Embryonic facial prominence (tissue), 1 donor: ENCODE results near the gene CDR2.
"Not testable (repeated sequence)": the region's sequence is repeated elsewhere in the genome, so short reads cannot be mapped to it uniquely, and the experiment has no call there.

Experiments
- DNase-seq: peaks from one replicate; pipeline ENCODE4 v3.0.0-alpha.2; 2016; ENCODE audit errors: extremely low spot score

The CDR2 gene

DNA sequence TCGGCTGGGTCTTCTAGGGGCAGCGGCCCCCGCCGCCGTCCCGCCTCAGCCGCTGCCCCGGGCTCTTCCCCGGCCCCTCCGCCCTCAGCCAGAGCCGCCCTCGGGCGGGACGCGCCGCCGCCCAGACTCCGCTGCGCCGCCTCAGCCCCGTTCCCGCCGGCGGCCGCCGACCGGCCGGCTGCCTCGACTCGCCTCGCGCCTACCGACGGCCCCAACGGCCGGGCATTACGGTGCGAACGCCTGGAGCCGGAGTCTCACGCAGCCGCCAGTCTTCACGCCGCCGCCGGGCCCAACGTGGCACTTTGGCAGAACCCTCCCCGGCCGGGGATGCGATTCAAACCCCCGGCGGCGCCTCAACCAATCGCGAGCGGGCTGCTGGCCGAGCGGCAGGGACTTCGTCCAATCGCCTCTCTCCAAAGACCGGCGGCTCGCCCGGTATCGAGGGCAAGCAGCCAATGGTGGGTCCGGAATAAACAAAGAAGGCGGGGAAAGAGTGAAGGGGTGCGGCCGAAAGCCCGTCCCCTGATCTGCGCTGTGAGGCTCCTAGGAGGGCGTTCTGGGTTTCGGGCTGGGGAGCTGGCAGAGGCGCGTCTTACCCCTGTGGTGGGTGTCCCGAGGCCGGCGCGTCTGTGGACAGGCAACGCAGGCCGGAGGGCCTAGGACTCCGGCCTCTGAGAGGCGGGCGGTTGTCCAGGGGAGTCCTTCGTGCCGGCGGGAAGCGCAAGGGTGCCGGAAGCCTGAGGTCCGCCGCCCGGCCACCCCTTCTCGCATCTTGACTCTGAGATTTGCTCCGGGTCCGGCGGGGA lies at the start of gene CDR2:
Gene CDR2 (minus strand): TSS at position 309 of the 806 bp plus-strand sequence. CDS start 310 bp downstream, outside the sequence.
- DNase-seq = peak; percentile 90

DNA sequence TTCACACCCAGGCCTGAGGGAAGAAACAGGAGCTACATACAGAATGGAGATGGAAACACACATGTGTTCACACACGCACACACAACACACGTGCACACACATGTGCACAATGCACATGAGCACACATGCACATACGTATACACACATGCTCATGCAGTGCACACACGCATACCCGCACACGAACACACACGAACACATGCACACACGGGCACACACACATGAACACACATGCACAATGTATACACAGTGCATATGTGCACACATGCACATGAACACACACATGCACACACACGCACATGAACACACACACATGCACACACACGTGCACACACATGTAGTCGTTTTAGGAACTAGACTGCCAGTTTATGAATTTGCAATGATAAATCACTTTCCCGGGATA lies 49.3 kb upstream of the CDR2 start:
- DNase-seq = no peak

DNA sequence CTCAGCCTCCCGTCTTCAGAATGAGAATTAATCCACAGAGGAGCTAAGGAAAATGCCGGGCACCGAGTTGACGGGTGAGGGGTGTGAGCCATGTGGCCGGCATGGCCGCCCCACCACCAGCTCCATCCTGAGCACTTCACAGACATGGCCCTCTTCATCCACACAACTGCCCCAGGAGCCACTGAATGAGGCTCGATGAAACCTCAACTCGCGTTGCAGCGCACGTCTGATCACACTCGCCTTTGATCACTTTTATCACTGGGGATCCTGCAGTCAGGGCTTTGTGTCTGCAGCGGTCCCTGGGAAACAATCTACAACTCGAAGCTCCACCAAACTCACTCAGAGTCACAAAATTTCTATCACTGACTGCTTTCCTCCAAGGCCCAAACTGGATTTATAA lies 46.7 kb upstream of the CDR2 start:
- DNase-seq = no peak

DNA sequence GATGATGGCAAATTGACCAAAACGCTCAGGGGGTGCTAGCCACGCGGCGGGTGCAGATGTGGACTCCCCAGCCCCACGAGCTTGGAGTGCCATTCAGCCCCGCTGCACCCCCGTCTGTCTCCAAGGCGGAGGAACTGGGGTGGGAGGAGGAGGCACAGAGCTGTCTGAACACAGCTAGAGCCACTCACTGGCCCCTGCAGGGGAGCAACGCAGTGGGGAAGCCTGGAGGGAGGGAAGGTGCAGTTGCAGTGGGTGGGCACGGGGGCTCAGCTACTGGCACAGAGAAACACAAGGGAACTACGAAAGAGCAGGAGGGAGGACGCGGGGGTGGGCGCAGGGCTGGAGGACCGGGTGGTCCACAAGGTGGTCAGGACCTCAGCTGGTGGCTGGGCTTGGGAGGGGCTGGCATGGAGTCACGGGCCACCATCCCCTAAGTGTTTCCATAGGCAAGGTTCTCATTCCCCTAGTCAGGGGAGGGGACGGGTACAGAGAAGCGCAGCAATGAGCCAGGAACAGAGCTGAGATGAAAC lies 46.3 kb upstream of the CDR2 start:
- no peak for DNase-seq

DNA sequence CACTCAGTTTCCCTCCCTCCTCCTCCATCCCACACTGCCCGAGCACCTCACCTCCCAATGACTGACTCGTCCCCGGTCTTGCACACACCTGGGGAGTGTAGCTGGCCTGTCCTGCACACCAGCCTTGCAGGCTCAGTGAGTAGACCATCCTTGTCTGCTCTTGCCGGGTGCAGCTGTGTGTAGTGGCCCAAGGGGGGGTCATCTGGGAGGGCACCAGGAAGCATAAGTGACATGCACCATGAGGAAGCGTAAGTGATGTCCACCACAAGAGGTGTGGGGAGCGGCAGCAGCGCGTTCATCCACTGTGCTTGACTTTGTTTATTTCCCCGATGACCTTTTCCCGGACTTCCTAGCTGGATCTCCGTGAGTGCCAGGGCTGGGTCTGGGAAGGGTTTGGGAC lies 45.5 kb upstream of the CDR2 start:
- DNase-seq = no peak

DNA sequence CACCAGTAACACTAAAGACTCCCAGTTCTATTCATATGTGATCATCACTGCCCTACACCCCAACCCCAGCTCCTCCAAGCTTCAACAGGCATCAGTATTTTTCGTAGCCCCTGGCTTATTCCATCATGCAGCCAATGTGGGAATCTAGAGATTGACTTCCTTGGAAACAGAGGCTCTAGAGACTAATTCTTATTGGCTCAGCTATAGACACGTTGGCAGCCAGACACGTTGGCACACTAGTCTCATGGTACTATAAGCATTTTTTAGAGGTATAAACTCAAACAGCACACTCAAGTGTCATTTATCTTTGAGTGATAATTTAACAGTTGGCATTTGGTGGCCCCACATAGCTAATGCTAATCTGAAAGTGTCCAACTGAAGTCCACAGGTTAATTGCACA lies 44.4 kb upstream of the CDR2 start:
- no peak for DNase-seq

DNA sequence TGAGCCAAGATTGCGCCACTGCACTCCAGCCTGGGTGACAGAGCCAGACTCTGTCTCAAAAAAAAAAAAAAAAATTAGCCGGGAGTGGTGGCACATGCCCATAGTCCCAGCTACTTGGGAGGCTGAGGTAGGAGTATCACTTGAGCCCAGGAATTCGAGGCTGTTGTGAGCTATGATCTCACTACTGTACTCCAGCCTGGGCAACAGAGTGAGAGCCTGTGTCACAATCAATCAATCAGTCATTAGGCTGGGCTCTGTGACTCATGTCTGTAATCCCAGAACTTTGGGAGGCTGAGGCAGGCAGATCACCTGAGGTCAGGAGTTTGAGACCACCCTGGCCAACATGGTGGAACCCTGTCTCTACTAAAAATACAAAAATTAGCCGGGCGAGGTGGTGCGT lies 43.4 kb upstream of the CDR2 start:
- DNase-seq = not testable (repeated sequence)

DNA sequence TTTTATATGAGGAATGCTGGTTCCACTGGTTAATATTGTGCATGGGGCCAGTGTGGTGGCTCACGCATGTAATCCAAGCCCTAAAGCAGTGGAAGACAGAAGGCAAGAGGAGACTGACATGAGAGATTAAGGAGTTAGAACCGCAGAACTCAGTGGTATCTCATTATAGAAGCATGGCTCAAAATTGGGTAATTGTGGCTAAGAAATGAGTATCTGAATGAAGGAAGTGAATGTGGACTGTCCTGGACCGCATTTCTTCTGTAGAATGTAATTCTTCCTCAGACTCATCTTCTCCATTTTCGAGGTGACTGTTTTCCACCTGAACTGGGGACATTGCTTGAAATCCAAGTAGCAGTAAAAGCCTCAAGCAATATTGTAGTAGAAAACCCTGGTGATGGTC lies 42.6 kb upstream of the CDR2 start:
- no peak for DNase-seq

DNA sequence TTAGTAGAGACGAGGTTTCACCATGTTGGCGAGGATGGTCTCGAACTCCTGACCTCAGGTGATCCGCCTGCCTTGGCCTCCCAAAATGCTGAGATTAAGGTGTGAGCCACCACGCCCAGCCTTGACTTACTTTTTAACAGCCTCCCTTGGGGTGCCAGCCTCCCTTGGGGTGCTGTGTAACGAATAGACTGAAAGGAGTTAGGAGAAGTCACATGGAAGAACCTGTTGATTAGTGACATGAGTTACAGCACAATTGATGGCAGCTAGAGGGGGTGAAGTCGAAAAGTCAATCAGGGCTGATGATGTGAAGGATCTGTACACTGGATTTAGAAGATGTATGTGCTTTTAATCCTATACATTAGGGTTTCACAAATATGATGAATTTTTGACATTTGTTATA lies 39.4 kb upstream of the CDR2 start:
- no peak for DNase-seq

DNA sequence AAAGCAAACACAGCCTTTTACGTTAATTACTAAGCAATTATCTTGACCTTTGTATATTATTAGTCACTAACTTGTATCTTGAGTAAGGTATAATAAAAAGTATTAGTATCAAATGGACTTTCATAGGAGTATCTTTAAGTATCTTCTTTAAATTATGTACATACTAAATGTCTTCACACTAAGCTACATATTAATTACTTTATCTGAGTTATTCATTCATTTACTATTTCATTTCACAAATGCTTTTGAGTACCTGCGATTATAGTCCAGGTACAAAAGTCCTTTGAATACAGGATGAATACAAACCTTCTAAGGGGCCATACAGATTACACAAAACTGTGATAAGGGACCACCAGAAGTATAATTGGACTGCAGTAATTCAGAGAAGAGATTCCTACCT lies 33.1 kb upstream of the CDR2 start:
- no peak for DNase-seq

DNA sequence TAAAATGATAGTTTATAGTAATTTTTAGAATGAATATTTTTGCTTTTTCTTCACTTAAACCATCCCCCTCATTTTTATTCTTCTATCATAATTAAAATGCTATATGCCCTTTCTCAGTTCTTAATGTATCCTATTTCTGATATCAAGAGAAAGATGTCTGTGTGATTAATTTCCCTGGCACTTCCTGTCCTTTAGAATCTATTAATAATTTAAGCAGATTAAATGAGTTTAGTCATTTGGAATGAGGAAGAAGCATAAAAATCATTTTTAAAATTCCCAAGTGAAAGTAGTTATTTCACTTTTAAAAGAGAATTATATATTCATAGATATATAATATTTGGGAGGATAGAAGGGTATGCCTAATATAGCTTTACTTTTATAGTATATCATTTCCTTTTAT lies 27.8 kb upstream of the CDR2 start:
- DNase-seq = no peak

DNA sequence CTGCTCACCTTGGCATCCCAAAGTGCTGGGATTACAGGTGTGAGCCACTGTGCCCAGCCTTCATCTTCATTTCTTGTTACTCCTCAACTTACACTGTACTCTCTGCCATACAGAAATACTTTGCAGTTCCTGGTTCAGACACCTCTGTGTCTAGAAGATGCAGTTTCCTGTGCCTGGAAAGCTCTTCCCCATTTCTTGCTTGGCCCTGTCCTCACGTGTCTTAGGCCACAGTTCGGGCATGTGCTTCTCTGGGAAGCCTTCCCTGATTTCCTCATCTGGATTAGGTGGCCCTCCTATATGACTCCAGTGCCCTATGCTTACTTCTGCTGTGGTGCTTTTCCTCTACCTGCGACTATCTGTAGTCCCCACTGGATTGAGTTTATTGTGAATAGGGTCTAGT lies 26.5 kb upstream of the CDR2 start:
- DNase-seq = no peak

DNA sequence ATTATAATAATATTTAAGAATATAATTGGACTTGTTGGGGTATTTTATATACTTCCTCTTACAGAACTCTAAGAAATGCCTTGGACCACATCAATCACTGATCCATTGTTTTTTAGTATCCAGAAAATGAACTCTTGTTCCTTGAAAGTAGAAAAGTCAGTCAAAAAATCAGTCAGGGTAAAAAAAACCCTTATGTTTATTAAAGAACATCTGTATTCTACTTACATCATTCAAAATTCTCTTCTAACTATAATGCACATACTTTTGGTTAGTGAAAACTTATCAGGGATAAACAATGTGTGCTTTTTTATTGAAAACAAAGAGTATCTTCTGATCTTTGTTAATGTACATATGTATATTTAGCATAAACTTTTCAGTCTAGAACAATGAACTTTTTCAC lies 23.5 kb upstream of the CDR2 start:
- no peak for DNase-seq

DNA sequence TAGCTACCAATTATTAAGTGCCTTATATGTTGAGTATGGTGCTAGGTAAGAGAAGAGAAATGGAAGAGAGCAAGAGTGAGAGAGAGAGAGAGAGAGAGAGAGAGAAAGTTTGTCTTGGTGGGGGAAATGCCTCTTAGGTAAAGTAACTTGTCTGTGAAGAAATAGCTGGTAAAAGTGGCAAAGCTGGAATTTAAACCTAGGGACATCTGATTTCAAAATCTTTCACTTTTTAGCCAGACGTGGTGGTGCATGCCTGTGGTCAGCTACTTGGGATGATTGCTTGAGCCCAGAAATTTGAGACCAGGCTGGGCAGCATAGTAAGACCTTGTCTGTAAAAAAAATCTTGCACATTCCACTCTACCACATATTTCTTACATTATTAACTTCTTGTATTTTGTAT lies 23.0 kb upstream of the CDR2 start:
- no peak for DNase-seq

DNA sequence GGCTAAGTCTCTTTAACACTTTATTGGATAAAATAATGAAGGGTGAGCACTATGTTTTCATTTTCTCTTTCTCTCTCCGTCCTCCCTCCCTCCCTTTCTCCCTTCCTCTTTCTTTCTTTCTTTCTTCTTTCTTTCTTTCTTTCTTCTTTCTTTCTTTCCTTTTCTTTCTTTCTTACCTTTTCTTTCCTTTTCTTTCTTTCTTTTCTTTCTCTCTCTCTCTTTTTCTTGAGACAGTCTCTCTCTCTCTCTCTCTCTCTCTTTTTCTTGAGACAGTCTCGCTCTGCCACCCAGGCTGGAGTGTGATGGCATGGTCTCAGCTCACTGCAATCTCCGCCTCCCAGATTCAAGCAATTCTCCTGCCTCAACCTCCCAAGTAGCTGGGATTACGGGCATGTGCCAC lies 21.5 kb upstream of the CDR2 start:
- no peak for DNase-seq

DNA sequence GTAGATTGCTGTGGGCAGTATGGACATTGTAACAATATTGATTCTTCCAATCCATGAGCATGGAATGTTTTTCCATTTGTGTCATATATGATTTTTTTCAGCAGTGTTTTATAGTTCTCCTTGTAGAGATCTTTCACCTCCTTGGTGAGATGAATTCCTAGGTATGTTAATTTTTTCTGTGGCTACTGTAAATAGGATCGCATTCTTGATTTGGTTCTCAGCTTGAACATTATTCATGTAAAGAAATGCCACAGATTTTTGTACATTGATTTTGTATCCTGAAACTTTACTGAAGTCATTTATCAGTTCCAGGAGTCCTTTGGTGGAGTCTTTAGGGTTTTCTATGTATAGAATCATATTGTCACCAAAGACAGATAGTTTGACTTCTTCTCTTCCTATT lies 19.7 kb upstream of the CDR2 start:
- no peak for DNase-seq

DNA sequence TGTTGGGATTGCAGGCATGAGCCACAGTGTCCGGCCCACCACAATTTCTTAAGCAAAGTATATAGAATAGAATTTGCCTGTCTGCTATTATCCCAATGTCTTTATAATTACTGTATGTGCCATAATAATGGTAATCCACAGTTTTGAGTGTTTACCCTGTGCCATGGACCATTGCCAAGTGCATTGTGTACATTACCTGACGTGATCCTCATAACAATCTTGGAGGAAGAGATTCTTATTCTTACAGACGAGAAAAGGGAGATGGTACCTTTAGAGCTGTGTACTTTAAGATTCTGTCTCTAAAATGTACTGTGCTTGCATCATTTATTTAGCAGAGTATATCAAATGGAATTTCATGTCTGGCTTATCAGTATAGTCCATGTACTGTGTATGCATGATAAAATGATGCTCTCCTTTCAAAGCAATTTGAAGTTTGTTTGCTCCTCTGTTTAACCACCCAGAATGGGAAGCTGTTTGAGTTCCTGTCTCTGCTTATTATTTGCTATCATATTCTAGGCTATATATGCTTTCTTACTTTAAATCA lies 13.8 kb upstream of the CDR2 start:
- DNase-seq = no peak

DNA sequence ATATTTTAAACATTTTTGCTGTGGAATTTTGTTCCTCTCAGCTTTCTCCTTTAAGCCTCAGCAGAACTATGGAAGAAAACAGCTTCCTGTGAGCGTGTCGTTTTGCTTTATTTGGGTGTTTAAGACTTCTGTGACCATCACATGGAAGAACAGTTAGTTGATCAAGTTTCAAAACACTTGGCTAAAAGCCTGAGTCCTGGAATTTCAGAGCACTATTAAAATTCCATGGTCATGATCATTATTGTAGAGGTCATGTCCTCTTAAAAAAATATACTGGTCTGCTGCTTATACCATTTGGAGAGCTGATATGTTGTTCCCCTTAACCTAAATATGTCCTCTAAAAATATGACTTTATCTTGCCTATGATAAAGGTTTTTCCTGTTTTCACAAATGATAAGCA lies 12.6 kb upstream of the CDR2 start:
- DNase-seq = no peak

DNA sequence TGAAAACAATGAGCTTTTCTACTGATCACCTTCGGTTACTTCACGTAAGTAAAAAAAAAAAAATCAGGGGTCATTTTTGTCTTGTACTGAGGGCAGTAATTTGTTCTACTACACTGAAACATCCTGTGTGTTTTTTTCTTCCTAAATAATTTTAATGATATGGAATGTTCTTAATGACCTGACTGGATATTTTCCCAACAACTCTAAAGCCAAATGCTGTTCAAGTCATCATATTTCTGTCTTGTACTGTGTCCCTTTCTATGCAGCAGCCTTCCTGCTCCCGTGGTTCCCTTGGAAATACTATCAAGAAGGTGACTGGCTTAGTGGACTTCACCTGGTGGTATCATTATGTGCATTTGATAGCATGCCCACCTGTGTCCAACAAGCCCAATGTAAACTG lies 10.8 kb upstream of the CDR2 start:
- DNase-seq = no peak

DNA sequence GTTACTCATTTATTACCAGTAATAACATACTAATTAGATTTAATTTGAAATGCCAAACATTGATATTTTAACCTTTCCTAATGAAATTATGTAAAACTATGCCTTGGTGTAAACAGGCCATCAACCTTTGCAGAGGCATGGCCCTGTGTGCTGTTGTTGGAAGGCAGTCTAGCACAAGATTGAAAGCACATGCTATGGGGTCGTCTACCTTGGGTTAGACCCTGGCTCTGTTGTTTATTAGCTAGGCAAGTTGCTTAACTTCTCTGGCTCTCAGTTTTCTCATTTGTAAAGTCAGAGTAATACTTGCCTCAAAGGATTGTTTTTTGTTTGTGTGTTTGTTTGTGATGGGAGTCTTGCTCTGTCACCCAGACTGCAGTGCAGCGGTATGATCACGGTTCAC lies 9.4 kb upstream of the CDR2 start:
- DNase-seq = no peak

DNA sequence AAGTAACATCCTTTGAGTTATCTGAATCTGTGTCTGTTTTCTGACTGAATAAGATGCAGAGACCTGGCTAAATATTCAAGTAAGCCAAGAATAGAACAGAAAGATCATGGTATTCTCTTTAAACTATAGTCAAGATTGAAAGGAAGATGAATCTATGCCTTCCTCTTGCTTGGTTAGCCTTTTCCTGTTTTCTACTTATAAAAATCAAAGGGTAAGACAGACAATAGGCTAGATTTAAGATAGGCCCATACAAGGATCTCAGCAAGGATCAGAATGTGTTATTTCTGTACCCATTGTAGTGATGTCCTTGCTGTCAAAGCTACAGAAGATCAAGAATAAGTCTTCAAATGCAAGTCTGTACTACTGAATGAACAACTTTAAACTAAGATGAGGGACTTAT lies 7.0 kb upstream of the CDR2 start:
- no peak for DNase-seq

DNA sequence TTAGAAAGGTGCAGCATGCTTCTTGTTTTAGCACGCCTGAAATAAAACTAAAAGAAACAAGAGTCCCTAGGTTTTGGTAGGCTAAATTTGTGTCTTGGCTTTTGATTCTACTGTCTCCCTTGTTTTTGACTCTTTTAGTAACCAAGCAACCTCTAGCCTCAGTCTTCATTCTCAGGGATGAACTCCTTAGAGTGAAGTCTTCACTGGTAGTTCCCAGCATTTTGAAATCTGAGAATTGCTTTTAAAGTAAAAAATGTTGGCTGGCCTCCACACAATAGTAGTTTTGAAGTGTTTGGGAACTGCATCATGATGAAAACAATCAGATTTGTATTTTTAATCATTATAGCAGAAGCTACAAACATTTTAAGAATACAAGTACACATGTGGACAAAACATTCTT lies 6.1 kb upstream of the CDR2 start:
- no peak for DNase-seq

DNA sequence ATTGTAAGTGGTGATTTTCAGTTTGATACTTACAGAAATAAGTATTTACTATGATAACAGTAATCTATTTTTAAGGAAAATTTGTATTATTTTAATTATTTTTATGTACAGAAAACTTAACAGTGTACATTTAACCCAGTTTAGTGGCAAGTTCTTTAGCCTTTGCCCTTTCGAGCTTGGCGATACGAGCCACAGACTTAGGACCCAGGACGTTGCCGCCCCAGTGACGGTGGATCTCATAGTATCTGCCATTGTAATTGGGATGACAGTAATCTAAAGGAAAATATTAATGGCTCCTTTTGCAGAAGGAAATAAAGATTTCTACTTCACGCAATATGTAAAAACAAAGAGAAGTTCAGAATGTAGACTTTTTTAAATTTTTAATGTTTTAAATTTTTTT lies 5.2 kb upstream of the CDR2 start:
- DNase-seq = no peak
